HepG2 (cell line): Measurements from ENCODE around the gene TBC1D2B. TPM values are rescaled to one million over a fixed set of nuclear protein-coding genes. Genes with fewer than 3 reads are reported as not detected.

Source experiments
- ARID5B ChIP-seq: IDR thresholded peaks from 2 replicates; pipeline ENCODE4 v1.4.0; 2020; ENCODE audit warnings: mild to moderate bottlenecking, missing genetic modification reagents
- HMGXB3 ChIP-seq: sonication (generic); formaldehyde crosslinking; IDR thresholded peaks from 2 replicates; pipeline ENCODE4 v1.4.0; 2020; ENCODE audit warnings: missing genetic modification reagents, borderline replicate concordance
- HOXA3 ChIP-seq: sonication (generic); formaldehyde crosslinking; IDR thresholded peaks from 2 replicates; pipeline ENCODE4 v1.5.0; 2020; ENCODE audit warnings: missing genetic modification reagents
- KAT7 ChIP-seq: IDR thresholded peaks from 2 replicates; pipeline ENCODE4 v1.6.1; 2018; ENCODE audit warnings: borderline replicate concordance, missing compliant biosample characterization
- RARG ChIP-seq: sonication (generic); formaldehyde crosslinking; IDR thresholded peaks from 2 replicates; pipeline ENCODE4 v1.4.0; 2020; ENCODE audit warnings: low read depth, mild to moderate bottlenecking, missing genetic modification reagents
- RFXANK ChIP-seq: IDR thresholded peaks from 2 replicates; pipeline ENCODE4 v1.6.1; 2016
- ZBTB25 ChIP-seq: IDR thresholded peaks from 2 replicates; pipeline ENCODE4 v1.6.1; 2018; ENCODE audit warnings: missing genetic modification reagents
- ZFP82 ChIP-seq: sonication (generic); formaldehyde crosslinking; IDR thresholded peaks from 2 replicates; pipeline ENCODE4 v1.5.1; 2020; ENCODE audit warnings: mild to moderate bottlenecking, missing genetic modification reagents, borderline replicate concordance
- ZNF337 ChIP-seq: sonication (generic); formaldehyde crosslinking; IDR thresholded peaks from 2 replicates; pipeline ENCODE4 v1.5.1; 2020; ENCODE audit warnings: missing genetic modification reagents, low read depth, mild to moderate bottlenecking, borderline replicate concordance
- ZSCAN25 ChIP-seq: sonication (generic); formaldehyde crosslinking; IDR thresholded peaks from 2 replicates; pipeline ENCODE4 v1.8.0; 2022; ENCODE audit warnings: mild to moderate bottlenecking, missing genetic modification reagents
- polyA plus RNA-seq, 8 experiments: library from polyadenylated mRNA; depleted of rRNA in 3 of 8; stranded (reverse) in 7 of 8; unstranded in 1 of 8; fragments of >200 nt; fragmentation: Illumina TruSeq in 4 of 8; extraction: Trizol in 4 of 8; gene quantifications; 2 replicates each; pipeline versions ENCODE4 v1.2.1 to v1.2.3, GENCODE V29; 2011 to 2016; ENCODE audit warnings: low read depth in 4 of 8, missing spikeins in 1 of 8, mixed read lengths in 1 of 8; ENCODE audit not compliant: insufficient read depth in 1 of 8
- total RNA-seq, 5 experiments: library from RNA; depleted of rRNA; stranded (reverse); fragments of >200 nt; fragmentation: Illumina TruSeq; extraction: Trizol; gene quantifications; 2 replicates each; pipeline ENCODE4 v1.2.3, GENCODE V29; 2016; ENCODE audit warnings: low read depth in 1 of 5
- TF ChIP-seq, protein P1 (sequence below): sonication (generic); formaldehyde crosslinking; IDR thresholded peaks from 2 replicates; pipeline ENCODE4 v1.4.0; 2020; ENCODE audit warnings: mild to moderate bottlenecking, missing genetic modification reagents
- TF ChIP-seq, protein P2 (sequence below): sonication (generic); formaldehyde crosslinking; conservative IDR thresholded peaks from 2 replicates; pipeline ENCODE4 v1.4.0; 2020; ENCODE audit warnings: mild to moderate bottlenecking, missing genetic modification reagents, moderate library complexity

The TBC1D2B gene
- total and polyA plus RNA-seq, 2 of the 13 experiments (the other 11 are each of a cell fraction or from before 2014, with no cell fraction given) = 10.1 to 14.4 TPM

DNA sequence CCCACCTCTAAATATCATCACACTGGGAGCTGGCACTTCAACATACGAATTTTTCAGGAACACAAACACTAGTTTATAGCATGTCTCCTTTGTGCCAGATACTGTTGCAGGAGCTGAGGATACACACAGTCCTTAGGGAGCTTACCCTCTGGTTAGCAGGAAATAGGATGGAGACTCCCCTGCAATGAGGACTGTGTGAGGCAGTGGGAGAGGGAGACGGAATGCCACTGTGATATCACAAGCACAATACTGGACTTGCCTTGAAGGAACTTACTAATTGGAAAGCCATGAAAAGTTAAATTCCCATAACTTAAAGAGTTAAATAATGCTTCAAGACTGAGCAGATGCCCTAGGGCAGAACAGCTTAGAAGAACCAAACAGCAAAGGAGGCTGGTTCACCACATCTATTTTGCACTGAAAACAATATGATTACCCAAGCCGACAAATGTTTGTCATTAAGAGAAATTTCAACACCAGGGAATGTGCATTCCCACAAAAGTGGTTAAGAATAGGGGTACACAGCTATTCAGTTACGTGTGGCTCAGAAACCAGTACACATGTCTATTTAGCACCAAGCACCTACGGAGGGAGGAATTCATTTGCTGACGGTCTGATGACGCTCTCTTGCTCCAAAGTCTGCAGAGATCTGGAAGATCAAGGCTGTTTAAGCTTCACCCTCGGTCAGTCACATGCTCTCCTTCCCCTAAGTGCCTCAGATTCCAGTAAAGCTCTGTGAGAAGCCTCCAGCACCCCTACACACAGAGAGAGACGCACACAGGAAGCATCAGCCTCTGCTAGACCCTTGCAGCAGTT lies 5.2 kb downstream of the TBC1D2B start (continued):
- TF ChIP-seq KAT7 = no peak
- TF ChIP-seq ZBTB25 = no peak
- peak; percentile 27; the same call in 1 of the 2 replicates for TF ChIP-seq HOXA3 (CRISPR knock-in tag)
- 0 out of 2 replicates have a peak, but pooled peaks have one; percentile 21 for TF ChIP-seq ZSCAN25
- TF ChIP-seq, protein P1, sequence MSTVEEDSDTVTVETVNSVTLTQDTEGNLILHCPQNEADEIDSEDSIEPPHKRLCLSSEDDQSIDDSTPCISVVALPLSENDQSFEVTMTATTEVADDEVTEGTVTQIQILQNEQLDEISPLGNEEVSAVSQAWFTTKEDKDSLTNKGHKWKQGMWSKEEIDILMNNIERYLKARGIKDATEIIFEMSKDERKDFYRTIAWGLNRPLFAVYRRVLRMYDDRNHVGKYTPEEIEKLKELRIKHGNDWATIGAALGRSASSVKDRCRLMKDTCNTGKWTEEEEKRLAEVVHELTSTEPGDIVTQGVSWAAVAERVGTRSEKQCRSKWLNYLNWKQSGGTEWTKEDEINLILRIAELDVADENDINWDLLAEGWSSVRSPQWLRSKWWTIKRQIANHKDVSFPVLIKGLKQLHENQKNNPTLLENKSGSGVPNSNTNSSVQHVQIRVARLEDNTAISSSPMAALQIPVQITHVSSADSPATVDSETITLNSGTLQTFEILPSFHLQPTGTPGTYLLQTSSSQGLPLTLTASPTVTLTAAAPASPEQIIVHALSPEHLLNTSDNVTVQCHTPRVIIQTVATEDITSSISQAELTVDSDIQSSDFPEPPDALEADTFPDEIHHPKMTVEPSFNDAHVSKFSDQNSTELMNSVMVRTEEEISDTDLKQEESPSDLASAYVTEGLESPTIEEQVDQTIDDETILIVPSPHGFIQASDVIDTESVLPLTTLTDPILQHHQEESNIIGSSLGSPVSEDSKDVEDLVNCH = no peak
- no peak for TF ChIP-seq ZNF337 (CRISPR knock-in tag)
- no peak for TF ChIP-seq RARG (CRISPR knock-in tag)
- 0 out of 2 replicates have a peak, but pooled peaks have one; percentile 16 for TF ChIP-seq HMGXB3 (CRISPR knock-in tag)
- no peak for TF ChIP-seq ZFP82 (CRISPR knock-in tag)
- no peak for TF ChIP-seq RFXANK
- TF ChIP-seq ARID5B (CRISPR knock-in tag) = peak; percentile 62; the same call in 1 of the 2 replicates
- TF ChIP-seq, protein P2, sequence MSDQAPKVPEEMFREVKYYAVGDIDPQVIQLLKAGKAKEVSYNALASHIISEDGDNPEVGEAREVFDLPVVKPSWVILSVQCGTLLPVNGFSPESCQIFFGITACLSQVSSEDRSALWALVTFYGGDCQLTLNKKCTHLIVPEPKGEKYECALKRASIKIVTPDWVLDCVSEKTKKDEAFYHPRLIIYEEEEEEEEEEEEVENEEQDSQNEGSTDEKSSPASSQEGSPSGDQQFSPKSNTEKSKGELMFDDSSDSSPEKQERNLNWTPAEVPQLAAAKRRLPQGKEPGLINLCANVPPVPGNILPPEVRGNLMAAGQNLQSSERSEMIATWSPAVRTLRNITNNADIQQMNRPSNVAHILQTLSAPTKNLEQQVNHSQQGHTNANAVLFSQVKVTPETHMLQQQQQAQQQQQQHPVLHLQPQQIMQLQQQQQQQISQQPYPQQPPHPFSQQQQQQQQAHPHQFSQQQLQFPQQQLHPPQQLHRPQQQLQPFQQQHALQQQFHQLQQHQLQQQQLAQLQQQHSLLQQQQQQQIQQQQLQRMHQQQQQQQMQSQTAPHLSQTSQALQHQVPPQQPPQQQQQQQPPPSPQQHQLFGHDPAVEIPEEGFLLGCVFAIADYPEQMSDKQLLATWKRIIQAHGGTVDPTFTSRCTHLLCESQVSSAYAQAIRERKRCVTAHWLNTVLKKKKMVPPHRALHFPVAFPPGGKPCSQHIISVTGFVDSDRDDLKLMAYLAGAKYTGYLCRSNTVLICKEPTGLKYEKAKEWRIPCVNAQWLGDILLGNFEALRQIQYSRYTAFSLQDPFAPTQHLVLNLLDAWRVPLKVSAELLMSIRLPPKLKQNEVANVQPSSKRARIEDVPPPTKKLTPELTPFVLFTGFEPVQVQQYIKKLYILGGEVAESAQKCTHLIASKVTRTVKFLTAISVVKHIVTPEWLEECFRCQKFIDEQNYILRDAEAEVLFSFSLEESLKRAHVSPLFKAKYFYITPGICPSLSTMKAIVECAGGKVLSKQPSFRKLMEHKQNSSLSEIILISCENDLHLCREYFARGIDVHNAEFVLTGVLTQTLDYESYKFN (CRISPR knock-in tag) = peak; percentile 26; the same call in 1 of the 2 replicates
